NK-92 (cell line): ENCODE results near the gene NCKAP5.
"Not testable (repeated sequence)": the region's sequence is repeated elsewhere in the genome, so short reads cannot be mapped to it uniquely, and the experiment has no call there.

Experiments
- DNase-seq: peaks from one replicate; lab custom pipeline; 2025; ENCODE audit not compliant: unreplicated experiment; lab: John Stamatoyannopoulos, UW

Gene NCKAP5

GRCh38 chr2:132844585-132844984 lies 723.7 kb downstream of the NCKAP5 start:
- DNase-seq: no peak

GRCh38 chr2:132837769-132838168 lies 730.5 kb downstream of the NCKAP5 start:
- DNase-seq: no peak

- no peak for DNase-seq
These were observed 737.9 kb downstream of the NCKAP5 start for GRCh38 chr2:132830321-132830827.

- DNase-seq: no peak
These were observed 742.7 kb downstream of the NCKAP5 start for GRCh38 chr2:132825601-132826000.

GRCh38 chr2:132824716-132825115 lies 743.5 kb downstream of the NCKAP5 start:
- no peak for DNase-seq

GRCh38 chr2:132816234-132816633 lies 752.0 kb downstream of the NCKAP5 start:
- DNase-seq: no peak

GRCh38 chr2:132815516-132815915 lies 752.7 kb downstream of the NCKAP5 start:
- no peak for DNase-seq

- DNase-seq: no peak
These were observed 753.6 kb downstream of the NCKAP5 start for GRCh38 chr2:132814651-132815050.

GRCh38 chr2:132813422-132813821 lies 754.8 kb downstream of the NCKAP5 start:
- DNase-seq: no peak

- no peak for DNase-seq
These were observed 756.9 kb downstream of the NCKAP5 start for GRCh38 chr2:132811148-132811915.

GRCh38 chr2:132809962-132810361 lies 758.3 kb downstream of the NCKAP5 start:
- not testable (repeated sequence) for DNase-seq

GRCh38 chr2:132804051-132804450 lies 764.2 kb downstream of the NCKAP5 start:
- no peak for DNase-seq

- no peak for DNase-seq
These were observed 769.9 kb downstream of the NCKAP5 start for GRCh38 chr2:132798341-132798740.

GRCh38 chr2:132797556-132797955 lies 770.7 kb downstream of the NCKAP5 start:
- DNase-seq: no peak

- DNase-seq: no peak
These were observed 771.2 kb downstream of the NCKAP5 start for GRCh38 chr2:132797071-132797470.

GRCh38 chr2:132795220-132795619 lies 773.0 kb downstream of the NCKAP5 start:
- no peak for DNase-seq

- no peak for DNase-seq
These were observed 774.7 kb downstream of the NCKAP5 start for GRCh38 chr2:132793532-132793931.

- DNase-seq: no peak
These were observed 778.0 kb downstream of the NCKAP5 start for GRCh38 chr2:132790207-132790785.

- no peak for DNase-seq
These were observed 779.2 kb downstream of the NCKAP5 start for GRCh38 chr2:132789066-132789465.

- no peak for DNase-seq
These were observed 779.9 kb downstream of the NCKAP5 start for GRCh38 chr2:132788310-132788838.

GRCh38 chr2:132783883-132784282 lies 784.4 kb downstream of the NCKAP5 start:
- DNase-seq: no peak

GRCh38 chr2:132782176-132782783 lies 786.0 kb downstream of the NCKAP5 start:
- no peak for DNase-seq
